Measurements from ENCODE around the gene RBKS.
"Not testable (repeated sequence)": the region's sequence is repeated elsewhere in the genome, so short reads cannot be mapped to it uniquely, and the experiment has no call there.

The RBKS gene

GRCh38 chr2:27904405-27904665, 14.1 kb upstream of the RBKS start:
- no peak for DNase-seq

GRCh38 chr2:27903649-27904404, 13.6 kb upstream of the RBKS start:
- DNase-seq, result no peak

- no peak for DNase-seq
Observed at GRCh38 chr2:27903018-27903417, 12.8 kb upstream of the RBKS start.

- DNase-seq, result no peak
Observed at GRCh38 chr2:27902098-27902497, 11.9 kb upstream of the RBKS start.

- no peak for DNase-seq
Observed at GRCh38 chr2:27901234-27901633, 11.0 kb upstream of the RBKS start.

GRCh38 chr2:27897717-27898116, 7.5 kb upstream of the RBKS start:
- no peak for DNase-seq

- no peak for DNase-seq
Observed at GRCh38 chr2:27893006-27893405, 2.8 kb upstream of the RBKS start.

GRCh38 chr2:27891673-27892105, 1.5 kb upstream of the RBKS start:
- DNase-seq, result no peak

- no peak for DNase-seq
Observed at GRCh38 chr2:27890924-27891672, 911 bp upstream of the RBKS start.

GRCh38 chr2:27889774-27890145, 427 bp downstream of the RBKS start:
- DNase-seq, result no peak

GRCh38 chr2:27888790-27889189, 1.4 kb downstream of the RBKS start:
- DNase-seq, result no peak

- DNase-seq, result no peak
Observed at GRCh38 chr2:27887830-27888229, 2.4 kb downstream of the RBKS start.

- no peak for DNase-seq
Observed at GRCh38 chr2:27887111-27887510, 3.1 kb downstream of the RBKS start.

- no peak for DNase-seq
Observed at GRCh38 chr2:27886322-27886721, 3.9 kb downstream of the RBKS start.

GRCh38 chr2:27885661-27886060, 4.5 kb downstream of the RBKS start:
- DNase-seq, result no peak

GRCh38 chr2:27885234-27885633, 5.0 kb downstream of the RBKS start:
- no peak for DNase-seq

- no peak for DNase-seq
Observed at GRCh38 chr2:27884601-27885000, 5.6 kb downstream of the RBKS start.

- DNase-seq, result not testable (repeated sequence)
Observed at GRCh38 chr2:27882584-27882922, 7.6 kb downstream of the RBKS start.

- not testable (repeated sequence) for DNase-seq
Observed at GRCh38 chr2:27881815-27882583, 8.2 kb downstream of the RBKS start.

- DNase-seq, result no peak
Observed at GRCh38 chr2:27878825-27879224, 11.4 kb downstream of the RBKS start.

- DNase-seq, result no peak
Observed at GRCh38 chr2:27875089-27875881, 14.9 kb downstream of the RBKS start.

GRCh38 chr2:27873091-27873490, 17.1 kb downstream of the RBKS start:
- DNase-seq, result no peak

GRCh38 chr2:27871802-27872201, 18.4 kb downstream of the RBKS start:
- no peak for DNase-seq
